ENCODE measurements around the gene SGPP1. TPM values are rescaled to one million over a fixed set of nuclear protein-coding genes. Genes with fewer than 3 reads are reported as not detected.

SGPP1 gene
- total and polyA plus RNA-seq, 10 of the 15 experiments (the other 5 are each of a cell fraction or from before 2014, with no cell fraction given), result 3.5 to 37.7 (median 25.5) TPM

GRCh38 chr14:63642229-63642611 lies 85.6 kb downstream of the SGPP1 start (continued):
- peak; percentile 69; the same call in 1 of the 2 replicates for TF ChIP-seq RELB (IDR thresholded peaks at IDR 0.05; ENCODE audit: low read depth)
- no peak for TF ChIP-seq JUNB (IDR thresholded peaks at IDR 0.05)
- TF ChIP-seq ATF2 (IDR thresholded peaks at IDR 0.05; ENCODE audit: low read length), result 0 out of 2 replicates have a peak, but pooled peaks have one; percentile 51
- TF ChIP-seq TCF12 (IDR thresholded peaks at IDR 0.05; ENCODE audit: low read depth, low read length), result no peak
- TF ChIP-seq CHD2 (IDR thresholded peaks at IDR 0.05; ENCODE audit: borderline replicate concordance, low read depth, low read length), result no peak
- TF ChIP-seq SP1 (IDR thresholded peaks at IDR 0.05; ENCODE audit: low read depth, low read length), result peak; percentile 57
- peak; percentile 98 for TF ChIP-seq PKNOX1 (IDR thresholded peaks at IDR 0.05)
- TF ChIP-seq IRF4 (IDR thresholded peaks at IDR 0.05; ENCODE audit: low read depth, low read length), result no peak
- 0 out of 2 replicates have a peak, but pooled peaks have one; percentile 17 for TF ChIP-seq DPF2 (IDR thresholded peaks at IDR 0.05)
- TF ChIP-seq MLLT1 (IDR thresholded peaks at IDR 0.05), result peak; percentile 85
- TF ChIP-seq SUPT20H (IDR thresholded peaks at IDR 0.05; ENCODE audit: borderline replicate concordance, control insufficient read depth, low read depth, low read length), result no peak
